Stimulated activated naive CD4-positive, alpha-beta T cell (primary cell): ENCODE data around the gene SLC5A3.
A peak's percentile ranks its signal among the peaks of the same experiment; 100 is the strongest.

ENCODE experiments used
- DNase-seq, 6 experiments: peaks; one replicate each; lab custom pipeline; 2025; lab: John Stamatoyannopoulos, UW

The SLC5A3 gene

GRCh38 chr21:34071683-34072082 lies 1.7 kb upstream of the SLC5A3 start:
- DNase-seq: no peak

DNA sequence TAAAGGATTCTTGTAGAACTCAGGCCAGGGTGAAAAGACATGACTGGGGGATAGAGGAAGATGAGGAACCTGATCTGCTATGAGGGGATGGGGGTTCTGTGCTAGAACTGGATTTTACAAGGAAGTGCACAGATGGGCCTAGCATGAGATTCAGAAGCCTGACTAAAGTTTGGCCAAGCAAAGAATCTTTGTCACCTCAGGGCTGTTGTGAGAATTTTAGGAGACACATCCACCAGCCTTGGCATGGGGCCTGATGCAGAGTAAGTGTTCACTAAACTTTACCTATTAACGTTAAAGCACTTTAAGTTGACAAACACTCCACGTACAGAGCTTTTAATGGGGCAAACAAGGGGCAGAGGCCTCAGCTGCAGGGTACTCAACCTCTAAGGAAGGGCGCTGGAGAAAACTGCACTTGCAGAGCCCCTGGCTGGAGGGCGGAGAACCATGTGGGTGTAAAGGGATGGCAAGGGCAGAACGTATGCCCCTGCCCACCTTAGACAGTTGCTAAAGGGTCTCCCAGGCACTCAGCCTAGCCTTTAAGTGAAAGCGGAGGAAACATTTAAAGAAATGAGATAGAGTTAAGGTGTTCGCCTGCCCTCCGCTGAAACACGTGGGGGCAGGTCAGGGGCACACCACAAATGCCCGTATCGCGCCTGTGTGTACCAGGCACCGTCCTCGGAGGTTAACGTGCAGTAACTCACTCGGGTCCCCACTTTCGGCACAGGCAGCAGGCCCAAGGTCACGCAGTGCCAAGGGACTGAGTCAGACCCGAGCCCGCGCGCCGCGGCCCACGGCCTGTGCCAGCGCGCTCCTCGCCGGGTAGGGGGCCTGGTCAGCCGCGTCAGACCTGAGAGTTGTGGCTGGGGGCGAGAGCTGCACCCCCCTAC lies 990 bp upstream of the SLC5A3 start:
- DNase-seq: peak in 3 of 6 experiments; percentile 21 to 40 (median 25)

- DNase-seq: peak in 2 of 6 experiments; percentile 33 to 43
Observed at GRCh38 chr21:34073749-34074282, 438 bp downstream of the SLC5A3 start.

GRCh38 chr21:34074283-34075090 lies 1.1 kb downstream of the SLC5A3 start:
- peak in 2 of 6 experiments; percentile 4 to 24 for DNase-seq

GRCh38 chr21:34075091-34075425 lies 1.7 kb downstream of the SLC5A3 start:
- DNase-seq: no peak

DNA sequence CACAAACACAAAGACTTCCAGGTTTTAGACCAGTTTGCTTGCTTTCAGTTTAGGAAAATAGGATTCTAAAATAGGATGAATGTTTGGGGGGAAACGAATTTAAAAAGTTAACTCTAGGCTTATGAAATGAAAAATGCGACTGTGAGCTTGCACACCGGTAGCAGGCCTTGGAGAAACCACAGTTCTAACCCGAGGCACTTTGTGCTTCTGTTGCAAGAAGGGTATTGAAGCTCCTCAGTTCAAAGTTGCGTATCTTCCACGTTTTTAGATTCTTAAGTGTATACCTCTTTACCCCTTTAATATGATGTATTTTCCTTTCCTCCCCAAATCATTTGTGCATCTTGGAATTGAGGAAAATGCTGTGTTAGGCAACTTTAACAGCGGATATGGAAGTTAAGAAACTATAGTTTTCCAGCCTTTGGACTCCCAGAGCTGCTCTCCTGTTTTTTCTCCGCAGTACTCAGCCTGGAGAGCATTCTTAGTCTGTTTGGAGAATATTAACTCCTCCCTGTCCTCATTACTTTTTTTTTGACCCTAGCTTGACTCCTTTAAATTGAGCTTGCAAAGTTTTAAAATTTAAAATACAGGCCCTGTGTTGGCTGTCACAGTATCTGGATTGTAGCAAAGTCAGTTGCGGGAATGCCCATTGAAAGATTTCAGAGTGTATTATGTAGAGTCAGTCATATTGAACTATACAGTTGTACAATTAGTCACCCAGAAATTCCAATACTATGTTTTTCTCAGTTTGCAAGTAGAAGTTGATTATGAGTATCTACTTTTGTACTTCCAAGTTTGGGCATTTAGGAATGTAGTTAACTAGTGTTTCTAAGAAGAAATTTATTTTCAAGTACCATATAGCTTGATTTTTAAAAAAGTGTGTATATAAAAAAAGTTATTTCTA lies 2.6 kb downstream of the SLC5A3 start:
- DNase-seq: peak in 1 of 6 experiments; percentile 7

DNA sequence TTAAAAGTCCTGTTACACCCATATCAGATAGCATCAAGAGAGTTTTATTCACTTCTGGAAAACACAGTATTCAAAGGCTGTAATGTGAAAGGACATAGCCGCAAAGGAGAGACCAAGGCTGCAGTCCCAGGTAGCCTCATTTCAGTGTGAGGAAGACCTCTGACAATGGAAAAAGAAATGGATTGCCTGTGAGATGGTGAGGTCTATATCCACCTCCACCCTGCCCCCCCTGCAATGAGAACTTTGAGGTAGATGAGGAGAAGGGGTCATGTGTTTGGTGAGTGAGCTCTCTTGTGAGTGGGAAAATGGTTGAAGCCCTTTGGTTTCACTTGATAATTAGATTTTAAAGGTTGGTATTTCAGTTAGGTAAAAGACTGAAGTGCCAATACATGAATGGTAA lies 3.5 kb downstream of the SLC5A3 start:
- no peak for DNase-seq

DNA sequence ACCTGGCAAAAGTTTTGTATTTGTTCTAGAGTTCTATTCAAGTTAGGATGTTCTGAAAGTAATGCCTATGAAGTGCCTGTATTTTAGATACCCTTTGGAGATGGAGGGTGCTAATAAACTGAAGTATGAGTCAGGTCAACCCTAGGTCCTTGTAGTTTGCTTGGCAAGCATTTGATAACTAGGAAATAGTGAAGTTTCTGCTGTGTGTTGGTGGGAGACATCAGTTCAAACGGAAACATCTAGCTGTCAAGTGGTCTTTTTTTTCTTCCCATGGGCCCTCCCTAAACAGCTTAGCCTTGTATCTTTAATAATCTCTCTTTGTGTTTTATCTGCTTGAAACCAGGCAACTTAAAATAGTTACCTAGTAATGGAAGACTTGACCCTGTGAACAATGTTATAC lies 4.5 kb downstream of the SLC5A3 start:
- DNase-seq: no peak

DNA sequence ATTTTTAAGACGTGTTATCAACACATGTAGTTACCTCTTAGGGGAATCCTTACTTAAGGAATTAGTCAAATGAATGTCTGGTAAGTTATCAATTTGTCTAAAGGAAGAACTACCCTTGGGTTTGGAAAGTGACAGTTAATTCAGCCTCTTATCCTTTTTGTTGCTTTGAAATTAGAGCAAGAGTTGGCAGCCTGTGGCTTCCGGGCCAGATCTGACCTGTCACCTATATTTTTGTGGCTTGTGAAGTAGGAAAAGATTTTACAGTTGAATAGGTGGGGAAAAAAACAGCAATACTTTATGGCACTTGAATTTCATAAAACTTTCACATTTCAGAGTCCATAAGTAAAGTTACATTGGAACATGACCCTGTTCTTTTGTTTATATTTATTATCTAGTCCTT lies 5.5 kb downstream of the SLC5A3 start:
- DNase-seq: peak in 2 of 6 experiments; percentile 5 to 21

DNA sequence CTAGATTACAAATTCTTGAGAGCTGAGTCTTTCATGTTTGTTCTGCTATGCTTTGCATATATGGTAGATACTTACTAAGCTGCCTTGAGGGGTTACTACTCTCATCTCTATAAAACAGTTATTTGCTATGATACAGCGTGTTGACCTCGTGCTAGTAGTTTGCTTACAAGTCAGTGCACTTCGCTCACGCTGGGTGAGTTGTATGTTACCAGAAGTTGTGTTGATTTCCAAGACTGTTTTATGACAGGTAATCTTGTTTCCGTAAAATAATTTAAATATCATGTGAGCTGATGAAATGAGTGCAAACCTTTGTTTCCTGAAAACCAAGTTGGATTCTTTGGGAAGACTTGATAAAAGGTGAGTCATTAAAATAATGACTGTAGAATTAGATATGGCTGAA lies 7.3 kb downstream of the SLC5A3 start:
- no peak for DNase-seq

DNA sequence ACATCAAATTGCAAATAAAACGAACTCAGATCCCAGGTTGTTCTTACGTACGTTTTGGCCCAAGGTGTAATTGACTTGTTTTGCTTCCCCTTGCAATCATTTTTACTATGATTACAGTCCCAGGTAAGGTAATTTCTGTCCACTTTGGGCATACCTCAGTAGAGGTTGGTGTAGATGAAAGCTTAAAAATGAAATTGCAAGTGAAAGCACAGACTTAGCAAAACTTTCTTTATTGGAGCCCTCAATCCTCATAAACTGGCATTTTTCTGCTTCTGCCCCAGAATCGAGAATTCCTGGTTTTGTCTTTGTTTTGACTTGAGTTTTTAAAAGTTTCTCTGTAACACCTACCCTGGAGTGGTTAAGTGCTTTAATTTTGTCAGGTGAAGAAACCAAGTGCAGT lies 9.4 kb downstream of the SLC5A3 start:
- no peak for DNase-seq

GRCh38 chr21:34083357-34083756 lies 10.0 kb downstream of the SLC5A3 start:
- DNase-seq: no peak

- no peak for DNase-seq
Observed at GRCh38 chr21:34085129-34085528, 11.8 kb downstream of the SLC5A3 start.

DNA sequence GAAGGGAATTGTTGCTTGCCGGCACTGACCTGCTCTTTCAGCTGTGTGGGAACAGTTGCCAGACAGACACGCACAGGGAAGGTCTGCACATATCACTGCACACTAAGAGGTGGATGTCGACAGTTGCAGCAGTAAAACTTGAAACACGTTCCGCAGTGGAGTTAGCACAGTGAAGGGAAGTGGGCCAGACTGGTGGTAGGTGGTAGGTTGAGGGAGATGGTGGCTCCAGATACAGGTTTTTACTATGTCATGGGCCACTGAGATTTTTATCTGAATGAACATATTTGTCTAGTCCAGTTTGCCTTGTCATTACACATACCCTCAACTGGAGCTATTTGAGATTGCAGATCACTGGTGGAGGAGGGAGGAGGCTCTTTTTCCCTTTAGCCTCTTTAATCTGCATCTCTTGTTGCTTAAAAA lies 13.5 kb downstream of the SLC5A3 start:
- DNase-seq: peak in 1 of 6 experiments; percentile 13

- DNase-seq: no peak
Observed at GRCh38 chr21:34088752-34089151, 15.4 kb downstream of the SLC5A3 start.

- no peak for DNase-seq
Observed at GRCh38 chr21:34091032-34091431, 17.7 kb downstream of the SLC5A3 start.

DNA sequence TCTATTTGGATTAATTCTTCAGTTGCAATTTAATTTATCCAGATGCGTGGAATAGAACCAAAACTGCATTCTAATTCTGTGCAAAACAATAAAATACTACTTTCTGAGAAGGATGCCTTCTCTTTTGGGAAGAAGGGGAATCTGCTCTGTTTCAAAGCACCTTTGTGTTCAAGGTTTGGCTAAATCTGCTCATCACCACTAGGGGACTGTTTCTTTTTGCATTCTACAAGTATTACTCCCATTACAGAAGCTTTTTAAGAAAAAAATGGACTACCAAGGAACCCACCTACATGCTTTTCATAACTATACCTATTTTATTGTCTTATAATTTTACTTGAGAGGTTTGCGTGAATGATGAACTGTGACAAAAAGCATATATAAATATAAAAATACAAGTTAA lies 18.2 kb downstream of the SLC5A3 start:
- DNase-seq: no peak

GRCh38 chr21:34092262-34092921 lies 19.0 kb downstream of the SLC5A3 start:
- DNase-seq: peak in 2 of 6 experiments; percentile 7 to 9

DNA sequence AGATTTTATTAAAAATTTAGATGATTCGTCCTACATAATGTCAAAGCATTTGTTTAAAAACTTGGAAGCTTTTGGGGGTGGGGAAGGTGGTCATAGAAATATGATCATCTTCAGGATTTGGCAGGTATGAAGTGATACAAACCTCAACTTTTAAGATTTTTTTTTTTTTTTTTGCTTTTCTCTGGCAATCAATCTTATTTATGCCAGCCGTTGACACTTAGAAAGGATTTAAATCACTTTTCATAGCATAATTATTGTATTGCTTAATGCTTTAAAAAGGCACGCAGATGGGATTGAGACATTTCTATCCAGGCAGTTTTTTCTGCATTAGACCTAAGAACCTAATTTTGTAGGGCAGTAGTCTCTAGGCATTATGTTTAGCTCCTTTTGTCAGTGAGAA lies 19.7 kb downstream of the SLC5A3 start:
- no peak for DNase-seq

GRCh38 chr21:34094949-34095348 lies 21.6 kb downstream of the SLC5A3 start:
- no peak for DNase-seq

- DNase-seq: no peak
Observed at GRCh38 chr21:34097442-34097841, 24.1 kb downstream of the SLC5A3 start.
